ENCODE results near the gene DHX9.

- TF ChIP-seq POLR2A (IDR thresholded peaks at IDR 0.05) (no peak), CTCF (IDR thresholded peaks at IDR 0.05) (no peak)
These were observed 96.6 kb downstream of the DHX9 start for GRCh38 chr1:182935716-182936115.
